Measurements from ENCODE around the gene MTX3.
A peak's percentile ranks its signal among the peaks of the same experiment; 100 is the strongest.

The MTX3 gene

GRCh38 chr5:79990598-79991507 lies at the start of gene MTX3:
MTX3 (minus strand) TSS chr5:79991262; CDS start chr5:79991238, 24 bp downstream.
- DNase-seq, result peak; percentile 83

GRCh38 chr5:80039650-80040049 lies 48.6 kb upstream of the MTX3 start:
- DNase-seq, result no peak

GRCh38 chr5:80037366-80037765 lies 46.3 kb upstream of the MTX3 start:
- DNase-seq, result no peak

- DNase-seq, result no peak
Observed at GRCh38 chr5:80036615-80037014, 45.6 kb upstream of the MTX3 start.

- no peak for DNase-seq
Observed at GRCh38 chr5:80035839-80036238, 44.8 kb upstream of the MTX3 start.

GRCh38 chr5:80034962-80035821 lies 44.1 kb upstream of the MTX3 start, which contains the start of gene THBS4:
THBS4 (plus strand) TSS chr5:80035348; CDS start chr5:80035538, 190 bp downstream.
- peak; percentile 2 for DNase-seq

GRCh38 chr5:80034559-80034958 lies 43.5 kb upstream of the MTX3 start:
- DNase-seq, result no peak

- DNase-seq, result no peak
Observed at GRCh38 chr5:80033513-80033912, 42.5 kb upstream of the MTX3 start.

GRCh38 chr5:80031109-80031508 lies 40.0 kb upstream of the MTX3 start:
- DNase-seq, result no peak

- DNase-seq, result no peak
Observed at GRCh38 chr5:80026841-80027240, 35.8 kb upstream of the MTX3 start.

- DNase-seq, result no peak
Observed at GRCh38 chr5:80025069-80025468, 34.0 kb upstream of the MTX3 start.

GRCh38 chr5:80010754-80011392 lies 19.8 kb upstream of the MTX3 start:
- no peak for DNase-seq

GRCh38 chr5:80008995-80009765 lies 18.1 kb upstream of the MTX3 start:
- no peak for DNase-seq

GRCh38 chr5:80002677-80003076 lies 11.6 kb upstream of the MTX3 start:
- no peak for DNase-seq

GRCh38 chr5:79999722-80000121 lies 8.7 kb upstream of the MTX3 start:
- no peak for DNase-seq

- DNase-seq, result no peak
Observed at GRCh38 chr5:79992891-79993657, 2.0 kb upstream of the MTX3 start.

GRCh38 chr5:79990205-79990597 lies 861 bp downstream of the MTX3 start:
- DNase-seq, result no peak

GRCh38 chr5:79986260-79986659 lies 4.8 kb downstream of the MTX3 start:
- DNase-seq, result no peak

GRCh38 chr5:79985288-79985687 lies 5.8 kb downstream of the MTX3 start:
- no peak for DNase-seq

GRCh38 chr5:79984363-79984762 lies 6.7 kb downstream of the MTX3 start:
- no peak for DNase-seq

GRCh38 chr5:79983618-79984017 lies 7.4 kb downstream of the MTX3 start:
- DNase-seq, result no peak

GRCh38 chr5:79982136-79982535 lies 8.9 kb downstream of the MTX3 start:
- DNase-seq, result no peak

All from NCI-H774 (cell line).